K562 (cell line): ENCODE measurements around the gene PIGL. TPM values are rescaled to one million over a fixed set of nuclear protein-coding genes. Genes with fewer than 3 reads are reported as not detected.

Experiments
- ATAC-seq: fragments of 200-7000 bp; cut with Tn5 transposase; 3 replicates; pipeline ENCODE4 v1.9.1; 2020; ENCODE audit warnings: moderate library complexity
- BruUV-seq: library from RNA; stranded (reverse); fragments of 400-500 nt; replicated peaks from 2 replicates; lab custom pipeline; 2021; lab: Mats Ljungman, UMichigan
- CTCF ChIA-PET: fragments of 300-600 bp; formaldehyde crosslinking; extraction: SDS; loops from one replicate; lab custom pipeline; 2021; ENCODE audit warnings: low intra/inter-chr PET ratio; lab: Yijun Ruan, JAX
- POLR2A ChIA-PET: fragments of 300-600, 350-650 bp; sonication (Branson Sonifier 250); formaldehyde crosslinking; extraction: SDS; loops from one replicate; lab custom pipeline; 2021; ENCODE audit warnings: antibody characterized with exemption, inconsistent platforms; lab: Yijun Ruan, JAX
- DNase-seq, 4 experiments: peaks; one replicate each; pipeline versions ENCODE4 v3.0.0 to v3.0.0-alpha.2; 2011 to 2018; ENCODE audit warnings: low spot score in 3 of 4, mixed read lengths in 3 of 4; ENCODE audit errors: extremely low read depth in 1 of 4
- FAIRE-seq: peaks from 2 replicates; lab custom pipeline; 2011; peaks lifted over from hg19 to GRCh38; lab: Jason Lieb, UNC
- H2AFZ ChIP-seq: 2 replicates; pipeline ENCODE4 v1.6.0; 2011; ENCODE audit warnings: low read depth, low read length, control low read depth, inconsistent platforms
- H3K27ac ChIP-seq: fragments of 200-600 bp; 3 replicates; pipeline ENCODE4 v1.8.0; 2011; ENCODE audit warnings: low read depth, mild to moderate bottlenecking, control low read depth, inconsistent platforms, low read length, moderate library complexity, mixed read lengths; ENCODE audit errors: extremely low read depth
- H3K27me3 ChIP-seq, 2 experiments: fragments of 300-600 bp in 1 of 2; 2 replicates in 1 of 2; 3 replicates in 1 of 2; pipeline versions ENCODE4 v1.6.0 to v1.8.0; 2011; ENCODE audit warnings: inconsistent platforms in 2 of 2, low read length in 2 of 2, mild to moderate bottlenecking in 1 of 2, mixed read lengths in 1 of 2, moderate library complexity in 1 of 2; ENCODE audit not compliant: control insufficient read depth in 2 of 2, insufficient read depth in 2 of 2
- H3K36me3 ChIP-seq: fragments of 300-600 bp; 3 replicates; pipeline ENCODE4 v1.8.0; 2011; ENCODE audit warnings: mild to moderate bottlenecking, low read length, inconsistent platforms; ENCODE audit not compliant: control insufficient read depth, insufficient read depth
- H3K4me1 ChIP-seq, 2 experiments: fragments of 200-600 bp in 1 of 2; replicated peaks in 1 of 2; 2 replicates in 1 of 2; 3 replicates in 1 of 2; pipeline versions ENCODE4 v1.5.1 to v1.8.0; 2011; ENCODE audit warnings: inconsistent platforms in 2 of 2, low read length in 2 of 2, mild to moderate bottlenecking in 1 of 2, mixed read lengths in 1 of 2, moderate library complexity in 1 of 2; ENCODE audit not compliant: control insufficient read depth in 2 of 2, insufficient read depth in 2 of 2
- H3K4me2 ChIP-seq: 2 replicates; pipeline ENCODE4 v1.6.1; 2011; ENCODE audit warnings: low read length, control low read depth, inconsistent platforms, mixed read lengths; ENCODE audit not compliant: insufficient read depth
- H3K4me3 ChIP-seq: fragments of 200-600 bp; sonication (generic), shearing (Covaris generic); 2 replicates; pipeline ENCODE4 v1.5.1; 2016; ENCODE audit warnings: control low read depth, inconsistent platforms
- H3K79me2 ChIP-seq: fragments of 200-600 bp; 3 replicates; pipeline ENCODE4 v1.8.0; 2011; ENCODE audit warnings: low read length, inconsistent platforms; ENCODE audit not compliant: control insufficient read depth, insufficient read depth
- H3K9ac ChIP-seq, 2 experiments: 2 replicates each; pipeline versions ENCODE4 v1.6.0 to v1.6.1; 2011; ENCODE audit warnings: low read depth in 2 of 2, low read length in 2 of 2, control low read depth in 1 of 2, inconsistent platforms in 1 of 2, mild to moderate bottlenecking in 1 of 2, mixed read lengths in 1 of 2; ENCODE audit not compliant: insufficient read depth in 1 of 2
- H3K9me1 ChIP-seq: one replicate; pipeline ENCODE4 v1.6.0; 2011; ENCODE audit warnings: inconsistent platforms, mild to moderate bottlenecking, low read length, moderate library complexity; ENCODE audit not compliant: control insufficient read depth, insufficient read depth
- H3K9me3 ChIP-seq: replicated peaks from 2 replicates; pipeline ENCODE4 v1.5.1; 2011; ENCODE audit warnings: low read depth, low read length, inconsistent platforms; ENCODE audit not compliant: control insufficient read depth, insufficient read depth
- H4K20me1 ChIP-seq: replicated peaks from 2 replicates; pipeline ENCODE4 v1.6.1; 2011; ENCODE audit warnings: low read length, inconsistent platforms, mixed read lengths; ENCODE audit not compliant: control insufficient read depth, insufficient read depth
- C11orf30 ChIP-seq: fragments of 450-650 bp; IDR thresholded peaks from 2 replicates; pipeline ENCODE4 v1.6.1; 2016; ENCODE audit warnings: low read depth, mild to moderate bottlenecking
- DDX20 ChIP-seq: fragments of 450-650 bp; IDR thresholded peaks from 2 replicates; pipeline ENCODE4 v1.6.1; 2016; ENCODE audit warnings: missing genetic modification characterization, low read depth, mild to moderate bottlenecking, missing compliant biosample characterization, moderate library complexity
- DPF2 ChIP-seq: fragments of 450-650 bp; IDR thresholded peaks from 2 replicates; pipeline ENCODE4 v1.6.1; 2016
- EP400 ChIP-seq: fragments of 450-650 bp; IDR thresholded peaks from 2 replicates; pipeline ENCODE4 v1.6.1; 2017; ENCODE audit warnings: antibody characterized with exemption, mild to moderate bottlenecking, moderate library complexity
- GTF2E2 ChIP-seq: fragments of 200-800 bp; sonication (Bioruptor generic); IDR thresholded peaks from 2 replicates; pipeline ENCODE4 v1.6.1; 2016; ENCODE audit warnings: missing genetic modification characterization, missing compliant biosample characterization
- L3MBTL2 ChIP-seq: fragments of 450-650 bp; IDR thresholded peaks from 2 replicates; pipeline ENCODE4 v1.6.1; 2016; ENCODE audit warnings: mild to moderate bottlenecking, moderate library complexity
- MTF1 ChIP-seq: fragments of 250-450 bp; sonication (Bioruptor Pico); IDR thresholded peaks from 2 replicates; pipeline ENCODE4 v1.9.0; 2021; ENCODE audit warnings: moderate library complexity, mild to moderate bottlenecking, inconsistent platforms, borderline replicate concordance
- PML ChIP-seq: IDR thresholded peaks from 2 replicates; pipeline ENCODE4 v1.6.1; 2012; ENCODE audit warnings: low read length, inconsistent platforms
- RFX5 ChIP-seq: IDR thresholded peaks from 2 replicates; pipeline ENCODE4 v1.6.1; 2011; ENCODE audit warnings: low read depth, mild to moderate bottlenecking, improper control_type of control experiment, low read length
- SPI1 ChIP-seq: IDR thresholded peaks from 2 replicates; pipeline ENCODE4 v1.6.1; 2011; ENCODE audit warnings: low read depth, low read length, control low read depth, borderline replicate concordance
- TAF1 ChIP-seq: IDR thresholded peaks from 2 replicates; pipeline ENCODE4 v1.6.1; 2011; ENCODE audit warnings: mild to moderate bottlenecking, low read length, moderate library complexity; ENCODE audit not compliant: insufficient read depth, control insufficient read depth, severe bottlenecking; ENCODE audit errors: extremely low read depth
- TCF7 ChIP-seq: sonication (generic); IDR thresholded peaks from 2 replicates; pipeline ENCODE4 v1.6.1; 2016; ENCODE audit warnings: antibody characterized with exemption, borderline replicate concordance
- ZBTB49 ChIP-seq: sonication (generic); formaldehyde crosslinking; IDR thresholded peaks from 2 replicates; pipeline ENCODE4 v1.8.0; 2022; ENCODE audit warnings: missing genetic modification reagents, mild to moderate bottlenecking, borderline replicate concordance
- ZNF165 ChIP-seq: fragments of 250-450 bp; sonication (Bioruptor Pico); IDR thresholded peaks from 2 replicates; pipeline ENCODE4 v1.4.0; 2020; ENCODE audit warnings: borderline replicate concordance
- ZNF232 ChIP-seq: sonication (generic); formaldehyde crosslinking; IDR thresholded peaks from 2 replicates; pipeline ENCODE4 v1.8.0; 2022; ENCODE audit warnings: mild to moderate bottlenecking, missing genetic modification reagents
- ZNF24 ChIP-seq: fragments of 450-650 bp; IDR thresholded peaks from 2 replicates; pipeline ENCODE4 v1.6.1; 2016
- WGBS: fragments of 100-300 bp; shearing (Covaris generic); methylation state at CpG from one replicate; pipeline ENCODE4 v1.1.6; 2016; ENCODE audit warnings: low coverage, mixed read lengths; ENCODE audit not compliant: insufficient coverage; ENCODE audit errors: missing lambda C conversion rate; 5-methylcytosine and 5-hydroxymethylcytosine counted together
- in situ Hi-C: fragments of 300-500 bp; cut with MboI; formaldehyde crosslinking; loops from 4 replicates; pipeline ENCODE4 v1.15.0; 2018; ENCODE audit warnings: inconsistent platforms, mixed read lengths
- intact Hi-C: fragments of 100-400 bp; cut with micrococcal nuclease; formaldehyde crosslinking; loops from 2 replicates; pipeline ENCODE4 v1.14.2; 2022
- polyA plus RNA-seq, 8 experiments: library from polyadenylated mRNA; depleted of rRNA in 4 of 8; stranded (reverse) in 5 of 8; unstranded in 3 of 8; fragments of >200 nt; fragmentation: Nextera tagmentation in 2 of 8; fragmentation: Illumina TruSeq in 1 of 8; extraction: Ambion mirVana in 2 of 8; extraction: Trizol in 1 of 8; gene quantifications; 2 replicates each; pipeline versions ENCODE4 v1.2.1 to v1.2.3, GENCODE V29; 2011 to 2014; ENCODE audit warnings: inconsistent platforms in 1 of 8, missing spikeins in 1 of 8
- total RNA-seq, 7 experiments: library from RNA; depleted of rRNA in 6 of 7; stranded (reverse); fragments of >200 nt in 6 of 7; fragmentation: Illumina TruSeq in 2 of 7; extraction: Trizol in 2 of 7; gene quantifications; 2 replicates each; pipeline versions ENCODE4 v1.2.1 to v1.2.3, GENCODE V29; 2011 to 2021; ENCODE audit warnings: low replicate concordance in 1 of 7
- TF ChIP-seq, protein P1 (sequence below), 2 experiments: fragments of 450-650 bp in 1 of 2; sonication (generic) in 1 of 2; formaldehyde crosslinking; conservative IDR thresholded peaks; 2 replicates each; pipeline versions ENCODE4 v1.4.0 to v1.8.1; 2020 to 2022; ENCODE audit warnings: mild to moderate bottlenecking in 1 of 2, missing genetic modification reagents in 1 of 2

Gene PIGL
- total and polyA plus RNA-seq, 9 of the 15 experiments (the other 6 are each of a cell fraction or from before 2014, with no cell fraction given), result 19.9 to 55.3 (median 29.6) TPM

DNA sequence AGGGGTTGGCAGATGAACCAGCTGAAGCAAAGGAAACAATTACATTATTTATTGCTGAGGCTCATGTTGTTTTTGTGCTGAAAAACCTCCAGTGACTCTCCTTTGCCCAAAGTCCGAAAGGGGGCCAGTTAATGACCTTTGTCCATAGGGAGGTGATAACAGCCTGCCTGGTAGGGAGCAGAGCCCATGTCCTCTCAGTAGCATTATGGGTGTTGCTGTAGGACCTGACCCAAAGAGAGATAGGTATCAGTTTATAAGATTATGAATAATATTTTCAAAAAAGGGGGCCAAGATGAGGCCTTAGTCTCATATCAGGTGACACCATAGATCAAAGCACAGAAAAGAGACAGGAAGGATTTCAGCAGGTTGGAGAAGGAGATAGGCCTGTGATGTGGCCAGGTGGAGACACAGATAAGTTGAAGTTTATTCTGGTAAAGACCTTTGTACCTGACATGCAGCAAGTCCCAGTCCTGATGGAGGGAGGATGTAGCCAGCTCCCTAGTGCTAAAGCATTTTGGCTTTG lies 81.2 kb downstream of the PIGL start (continued):
- TF ChIP-seq TCF7, result peak; percentile 73; the same call in 1 of the 2 replicates

DNA sequence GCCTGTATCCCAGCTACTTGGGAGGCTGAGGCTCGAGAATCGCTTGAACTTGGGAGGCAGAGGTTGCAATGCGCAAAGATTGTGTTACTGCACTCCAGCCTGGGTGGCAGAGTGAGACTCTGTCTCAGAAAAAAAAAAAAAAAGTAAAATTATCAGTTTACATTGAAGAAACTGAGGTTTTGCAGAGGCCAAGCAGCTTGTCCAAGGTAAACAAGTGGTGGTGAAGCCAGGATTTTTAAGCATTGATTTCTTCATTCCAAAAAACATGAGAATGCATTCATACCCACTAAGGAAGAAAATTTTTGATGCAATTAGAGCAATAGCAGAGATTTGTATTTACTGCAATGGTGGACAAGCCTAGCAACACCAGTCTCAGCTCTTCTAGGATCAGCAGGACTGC lies 83.5 kb downstream of the PIGL start:
- no CpG with 5 or more reads among the region's 3 CpGs for WGBS
- Histone ChIP-seq H3K4me1 (peaks cover 9 to 19% of the 10 kb centered on the region in 2 experiments; a peak in 3 of 5 replicates), H2AFZ (no peak overlapping the region), H3K4me3 (no peak overlapping the region), H3K27ac (no peak overlapping the region), H3K36me3 (peaks cover 5% of the 10 kb centered on the region; the same call in 2 of the 3 replicates), H3K27me3 (no peaks in the 10 kb centered on the region), H3K4me2 (no peak overlapping the region), H3K9me3 (no peaks in the 10 kb centered on the region), H3K9me1 (no peaks in the 10 kb centered on the region), H3K9ac (no peak overlapping the region), H3K79me2 (no peaks in the 10 kb centered on the region), H4K20me1 (no peaks in the 10 kb centered on the region)
- no TSS peak for BruUV-seq
- FAIRE-seq (no peak), ATAC-seq (no peak), DNase-seq (no peak)
- CTCF ChIA-PET, result no interaction called here
- intact Hi-C loops, result no loop called here
- in situ Hi-C loops, result no loop called here
- POLR2A ChIA-PET, result interaction anchor here (0.8 kb wide), 1 partner anchor 14 kb away, joined by 3 read pairs; no protein-coding TSS in a partner anchor
- TF ChIP-seq L3MBTL2, result no peak
- TF ChIP-seq, protein P1, sequence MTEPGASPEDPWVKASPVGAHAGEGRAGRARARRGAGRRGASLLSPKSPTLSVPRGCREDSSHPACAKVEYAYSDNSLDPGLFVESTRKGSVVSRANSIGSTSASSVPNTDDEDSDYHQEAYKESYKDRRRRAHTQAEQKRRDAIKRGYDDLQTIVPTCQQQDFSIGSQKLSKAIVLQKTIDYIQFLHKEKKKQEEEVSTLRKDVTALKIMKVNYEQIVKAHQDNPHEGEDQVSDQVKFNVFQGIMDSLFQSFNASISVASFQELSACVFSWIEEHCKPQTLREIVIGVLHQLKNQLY (CRISPR knock-in tag; conservative IDR thresholded peaks at IDR 0.05), result no peak
- TF ChIP-seq RFX5, result no peak
- no peak for TF ChIP-seq ZNF24
- no peak for TF ChIP-seq C11orf30
- no peak for TF ChIP-seq MTF1 (CRISPR knock-in tag)
- no peak for TF ChIP-seq GTF2E2 (tag)
- no peak for TF ChIP-seq ZNF232 (CRISPR knock-in tag)
- no peak for TF ChIP-seq ZNF165 (CRISPR knock-in tag)
- TF ChIP-seq ZBTB49 (CRISPR knock-in tag), result no peak
- TF ChIP-seq TAF1, result no peak
- TF ChIP-seq EP400, result no peak
- TF ChIP-seq DPF2, result no peak
- no peak for TF ChIP-seq SPI1
- no peak for TF ChIP-seq PML
- no peak for TF ChIP-seq DDX20 (tag)
